Stimulated activated effector memory CD8-positive, alpha-beta T cell treated with anti-CD3 and anti-CD28 coated beads, Interleukin-12 subunit alpha, Interleukin-12 subunit beta, amount 100 ng/mL, for 72 hours (primary cell): ENCODE measurements around the gene ZBP1.

Source experiments
- ATAC-seq: fragments of 150-1000 bp; cut with Tn5 transposase; 2 replicates; pipeline ENCODE4 v1.10.0; 2021
- DNase-seq, 2 donors: peaks; one replicate each; pipeline ENCODE4 v3.0.0; 2021 to 2022; ENCODE audit warnings: low spot score in 2 of 2
- H3K27ac Mint-ChIP-seq: one replicate; pipeline ENCODE4 v1.8.0; 2022; ENCODE audit warnings: mild to moderate bottlenecking, mixed read lengths
- H3K36me3 Mint-ChIP-seq: one replicate; pipeline ENCODE4 v1.8.0; 2022; ENCODE audit warnings: mild to moderate bottlenecking, mixed read lengths
- H3K4me1 Mint-ChIP-seq: one replicate; pipeline ENCODE4 v1.8.0; 2022; ENCODE audit warnings: mixed read lengths
- H3K4me3 Mint-ChIP-seq: one replicate; pipeline ENCODE4 v1.8.0; 2022; ENCODE audit warnings: mild to moderate bottlenecking, mixed read lengths
- H3K9me3 Mint-ChIP-seq: one replicate; pipeline ENCODE4 v1.8.0; 2022; ENCODE audit warnings: mixed read lengths

ZBP1 gene

DNA sequence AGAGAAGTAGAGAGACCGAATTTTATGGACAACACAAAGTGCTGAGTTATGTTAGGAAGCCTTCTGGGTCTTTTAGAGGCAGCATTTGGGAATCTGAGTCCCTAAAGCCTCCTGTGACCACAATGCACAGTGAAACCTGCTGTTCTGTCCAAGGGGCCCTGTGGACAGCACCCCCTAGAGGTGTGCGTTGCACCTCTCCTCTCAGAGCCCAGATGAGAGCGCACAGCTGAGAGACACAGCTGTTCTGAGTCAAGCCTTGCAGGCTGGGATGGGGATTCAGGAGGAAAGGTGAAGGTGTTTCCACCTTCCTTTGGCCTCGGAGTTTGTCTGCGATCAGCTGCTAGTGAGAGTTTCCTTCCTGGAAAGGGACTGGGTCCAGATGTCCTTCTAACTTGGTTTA lies 46.3 kb downstream of the ZBP1 start:
- H3K27ac Mint-ChIP-seq: no peak overlapping the region
- no peaks in the 10 kb centered on the region for H3K36me3 Mint-ChIP-seq
- DNase-seq (no peak), ATAC-seq (no peak)
- H3K4me3 Mint-ChIP-seq: no peak overlapping the region
- H3K9me3 Mint-ChIP-seq: no peaks in the 10 kb centered on the region
- H3K4me1 Mint-ChIP-seq: no peaks in the 10 kb centered on the region

- Mint-ChIP-seq H3K36me3 (no peaks in the 10 kb centered on the region), H3K27ac (no peak overlapping the region), H3K4me3 (no peak overlapping the region), H3K4me1 (no peaks in the 10 kb centered on the region), H3K9me3 (no peaks in the 10 kb centered on the region)
- DNase-seq (no peak), ATAC-seq (no peak)
Observed at GRCh38 chr20:57573242-57573641, 47.0 kb downstream of the ZBP1 start.

- Mint-ChIP-seq H3K4me3 (no peak overlapping the region), H3K4me1 (no peaks in the 10 kb centered on the region), H3K36me3 (no peaks in the 10 kb centered on the region), H3K9me3 (no peaks in the 10 kb centered on the region), H3K27ac (no peak overlapping the region)
- no peak for DNase-seq
- ATAC-seq: no peak
Observed at GRCh38 chr20:57571782-57572416, 48.3 kb downstream of the ZBP1 start.

- H3K4me1 Mint-ChIP-seq: no peaks in the 10 kb centered on the region
- peaks cover 5% of the 10 kb centered on the region for H3K36me3 Mint-ChIP-seq
- H3K27ac Mint-ChIP-seq: no peak overlapping the region
- no peaks in the 10 kb centered on the region for H3K9me3 Mint-ChIP-seq
- no peak for ATAC-seq
- no peak for DNase-seq
- H3K4me3 Mint-ChIP-seq: no peak overlapping the region
Observed at GRCh38 chr20:57570920-57571319, 49.3 kb downstream of the ZBP1 start.

DNA sequence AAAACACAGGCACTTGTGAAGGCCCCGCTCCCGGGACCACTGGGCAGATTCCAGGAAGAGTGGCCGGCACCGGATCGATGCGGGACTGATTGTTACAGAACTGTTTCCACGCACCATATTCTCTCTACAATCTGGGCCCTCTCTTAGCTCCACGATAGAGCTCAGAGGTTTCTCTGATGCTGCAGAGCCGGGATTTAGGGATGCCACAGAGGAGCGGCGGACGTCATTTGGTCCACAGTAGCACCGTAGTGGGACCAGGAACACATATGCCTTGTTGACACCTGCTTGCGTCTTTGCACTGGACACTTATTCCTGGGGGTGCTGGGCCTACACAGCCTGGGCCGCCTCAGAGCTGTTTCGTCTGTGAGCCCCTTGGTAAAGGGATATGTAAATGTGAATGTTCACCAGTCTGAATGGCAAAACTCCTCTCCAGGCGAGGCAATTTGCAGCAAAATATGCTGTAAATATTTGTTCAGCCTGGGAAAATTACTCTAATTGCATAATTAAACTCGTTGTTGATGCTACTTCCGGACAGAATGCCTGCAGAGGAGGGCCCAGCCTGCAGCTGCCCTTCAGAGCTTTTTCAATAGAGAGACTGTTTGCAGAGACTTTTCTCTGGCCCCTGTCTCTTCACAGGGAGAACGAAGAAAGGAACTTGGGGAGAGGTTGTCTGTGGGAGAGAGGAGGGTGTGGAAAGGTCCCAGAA lies 49.9 kb downstream of the ZBP1 start:
- peaks cover 5% of the 10 kb centered on the region for H3K36me3 Mint-ChIP-seq
- DNase-seq (no peak), ATAC-seq (no peak)
- no peak overlapping the region for H3K4me3 Mint-ChIP-seq
- no peak overlapping the region for H3K27ac Mint-ChIP-seq
- no peaks in the 10 kb centered on the region for H3K4me1 Mint-ChIP-seq
- no peaks in the 10 kb centered on the region for H3K9me3 Mint-ChIP-seq

GRCh38 chr20:57568960-57569359 lies 51.3 kb downstream of the ZBP1 start:
- DNase-seq (no peak), ATAC-seq (no peak)
- Mint-ChIP-seq H3K9me3 (no peaks in the 10 kb centered on the region), H3K4me3 (no peak overlapping the region), H3K36me3 (peaks cover 5% of the 10 kb centered on the region), H3K27ac (no peak overlapping the region), H3K4me1 (no peaks in the 10 kb centered on the region)

DNA sequence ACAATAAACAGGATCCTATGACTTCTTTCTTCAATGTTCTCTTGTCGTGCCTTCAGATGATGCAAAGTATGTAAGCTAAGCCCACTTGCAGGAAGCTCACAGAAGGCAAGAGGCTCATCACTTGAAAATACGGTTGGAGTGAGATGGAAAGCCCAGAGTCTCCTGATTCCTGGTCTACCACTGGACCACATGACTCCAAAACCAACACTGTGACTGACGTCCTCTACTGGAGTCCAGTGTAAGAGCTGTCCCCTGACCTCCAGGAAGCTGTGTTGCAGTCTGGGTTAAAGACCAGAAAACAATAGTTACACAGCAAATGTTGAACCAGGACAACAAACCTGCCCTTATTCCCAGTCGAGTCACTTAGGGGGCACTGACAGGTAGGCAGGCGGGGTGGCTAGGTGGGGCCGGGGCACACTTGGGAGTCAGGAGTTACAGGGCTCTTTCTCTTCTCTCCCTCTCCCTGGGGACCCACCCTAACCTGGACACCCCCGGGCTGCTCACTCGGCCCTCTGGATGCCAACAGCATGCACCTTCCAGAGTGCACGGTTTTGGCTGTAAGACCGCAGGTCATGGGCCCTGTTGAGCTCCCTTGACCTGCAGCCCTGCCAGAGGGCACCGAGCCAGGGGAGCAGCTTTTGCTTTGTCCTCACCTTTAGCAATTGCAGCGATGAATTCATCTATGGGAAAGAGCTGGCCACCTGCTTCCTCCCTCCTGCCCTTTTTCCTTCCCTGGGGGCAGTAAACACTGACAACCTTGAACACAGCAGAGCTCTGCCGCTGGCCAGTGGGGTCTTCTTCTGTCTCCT lies 51.9 kb downstream of the ZBP1 start:
- ATAC-seq (no peak), DNase-seq (no peak)
- Mint-ChIP-seq H3K27ac (no peak overlapping the region), H3K4me1 (no peaks in the 10 kb centered on the region), H3K36me3 (peaks cover 5% of the 10 kb centered on the region), H3K9me3 (no peaks in the 10 kb centered on the region), H3K4me3 (no peak overlapping the region)

DNA sequence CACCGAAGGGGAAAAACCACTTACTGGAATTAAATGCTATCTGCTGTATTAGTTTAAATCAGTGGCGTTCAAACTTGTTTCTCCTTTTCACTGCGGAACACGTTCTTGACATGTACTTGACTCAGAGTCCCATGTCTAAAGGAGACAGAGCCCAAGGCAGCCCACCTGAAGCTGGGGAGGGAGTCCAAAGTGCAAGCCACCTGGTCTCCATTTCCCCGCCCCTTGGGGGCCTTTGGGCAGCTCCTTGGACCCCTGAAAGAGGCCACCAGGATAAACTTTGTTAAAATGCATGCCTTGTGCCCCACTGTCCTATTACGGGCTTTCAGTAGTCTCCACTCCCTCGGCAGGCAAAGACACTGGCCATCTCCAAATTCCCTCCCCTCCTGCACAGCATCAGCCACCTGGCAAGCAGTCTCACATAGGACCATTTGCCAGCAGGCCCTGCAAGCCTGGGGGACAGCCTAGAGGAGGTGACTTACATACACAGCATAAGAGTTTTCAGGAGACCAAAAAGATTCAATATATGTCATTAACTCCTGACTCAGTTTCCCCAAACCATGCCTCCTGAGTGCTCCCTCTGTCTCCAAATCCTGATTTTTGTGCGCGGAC lies 52.7 kb downstream of the ZBP1 start:
- no peak overlapping the region for H3K27ac Mint-ChIP-seq
- ATAC-seq (no peak), DNase-seq (no peak)
- no peaks in the 10 kb centered on the region for H3K9me3 Mint-ChIP-seq
- no peaks in the 10 kb centered on the region for H3K4me1 Mint-ChIP-seq
- no peak overlapping the region for H3K4me3 Mint-ChIP-seq
- peaks cover 5% of the 10 kb centered on the region for H3K36me3 Mint-ChIP-seq

- Mint-ChIP-seq H3K4me3 (no peak overlapping the region), H3K9me3 (no peaks in the 10 kb centered on the region), H3K27ac (no peak overlapping the region), H3K4me1 (no peaks in the 10 kb centered on the region), H3K36me3 (peaks cover 5% of the 10 kb centered on the region)
- DNase-seq (no peak), ATAC-seq (no peak)
Observed at GRCh38 chr20:57566803-57567459, 53.3 kb downstream of the ZBP1 start.

DNA sequence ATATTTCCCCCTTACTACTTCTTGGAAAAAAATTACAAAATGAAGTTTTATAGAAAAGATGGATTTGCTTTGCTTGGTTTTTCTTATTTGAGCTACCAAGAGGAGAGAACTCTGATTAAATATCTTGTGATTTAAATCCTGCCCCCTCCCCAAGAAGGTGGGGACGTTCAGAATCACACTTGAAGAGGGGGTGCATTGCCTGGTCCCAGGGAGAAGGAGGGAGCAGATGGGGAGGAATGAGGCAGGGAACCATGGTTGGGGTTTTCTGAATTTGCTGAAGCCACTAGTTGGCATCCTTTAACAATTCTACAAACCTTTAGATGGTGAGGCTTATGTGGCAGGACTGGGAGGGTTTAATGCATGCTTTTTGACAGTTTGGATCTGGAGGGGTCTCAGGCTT lies 53.8 kb downstream of the ZBP1 start:
- no peak for ATAC-seq

GRCh38 chr20:57564951-57565642 lies 55.1 kb downstream of the ZBP1 start:
- ATAC-seq: no peak

More for the DNA sequence above, 53.8 kb downstream of the ZBP1 start:
- DNase-seq: no peak
- Mint-ChIP-seq H3K4me3 (no peak overlapping the region), H3K36me3 (peaks cover 5% of the 10 kb centered on the region), H3K9me3 (no peaks in the 10 kb centered on the region), H3K27ac (no peak overlapping the region), H3K4me1 (no peaks in the 10 kb centered on the region)

GRCh38 chr20:57564180-57564802 lies 55.9 kb downstream of the ZBP1 start:
- no peak for DNase-seq
- H3K9me3 Mint-ChIP-seq: no peaks in the 10 kb centered on the region
- no peak overlapping the region for H3K27ac Mint-ChIP-seq
- peaks cover 5% of the 10 kb centered on the region for H3K36me3 Mint-ChIP-seq
- H3K4me1 Mint-ChIP-seq: no peaks in the 10 kb centered on the region
- no peak overlapping the region for H3K4me3 Mint-ChIP-seq
- ATAC-seq: no peak

More at GRCh38 chr20:57564951-57565642, 55.1 kb downstream of the ZBP1 start:
- H3K27ac Mint-ChIP-seq: no peak overlapping the region
- H3K4me1 Mint-ChIP-seq: no peaks in the 10 kb centered on the region
- no peak for DNase-seq
- H3K9me3 Mint-ChIP-seq: no peaks in the 10 kb centered on the region
- H3K36me3 Mint-ChIP-seq: peaks cover 5% of the 10 kb centered on the region
- H3K4me3 Mint-ChIP-seq: no peak overlapping the region

- no peaks in the 10 kb centered on the region for H3K9me3 Mint-ChIP-seq
- no peak for ATAC-seq
- no peak for DNase-seq
- no peaks in the 10 kb centered on the region for H3K4me1 Mint-ChIP-seq
- no peak overlapping the region for H3K4me3 Mint-ChIP-seq
- H3K27ac Mint-ChIP-seq: no peak overlapping the region
- H3K36me3 Mint-ChIP-seq: peaks cover 5% of the 10 kb centered on the region
Observed at GRCh38 chr20:57563522-57563921, 56.7 kb downstream of the ZBP1 start.
